GM18520 (cell line): ENCODE data around the gene DLGAP1.

ENCODE experiments used
- ATAC-seq: cut with Tn5 transposase; IDR thresholded peaks from one replicate; pipeline ENCODE4 v1.9.1; 2021; ENCODE audit not compliant: unreplicated experiment

Gene DLGAP1

GRCh38 chr18:3526421-3527354, 928.4 kb downstream of the DLGAP1 start:
- ATAC-seq = peak; percentile 75

- ATAC-seq = no peak
Measured at GRCh38 chr18:3525870-3526420, 929.2 kb downstream of the DLGAP1 start.

- ATAC-seq = no peak
Measured at GRCh38 chr18:3524706-3525105, 930.4 kb downstream of the DLGAP1 start.

GRCh38 chr18:3520230-3521085, 934.6 kb downstream of the DLGAP1 start:
- ATAC-seq = no peak

GRCh38 chr18:3514312-3515216, 940.5 kb downstream of the DLGAP1 start:
- ATAC-seq = no peak

GRCh38 chr18:3513481-3513880, 941.6 kb downstream of the DLGAP1 start:
- ATAC-seq = peak; percentile 32

GRCh38 chr18:3511980-3512379, 943.1 kb downstream of the DLGAP1 start:
- ATAC-seq = peak; percentile 91

GRCh38 chr18:3510896-3511295, 944.2 kb downstream of the DLGAP1 start:
- no peak for ATAC-seq

- ATAC-seq = no peak
Measured at GRCh38 chr18:3510024-3510423, 945.1 kb downstream of the DLGAP1 start.

- no peak for ATAC-seq
Measured at GRCh38 chr18:3508576-3509549, 946.2 kb downstream of the DLGAP1 start.

- no peak for ATAC-seq
Measured at GRCh38 chr18:3504637-3505036, 950.5 kb downstream of the DLGAP1 start.

- no peak for ATAC-seq
Measured at GRCh38 chr18:3502650-3503049, 952.5 kb downstream of the DLGAP1 start.

- ATAC-seq = no peak
Measured at GRCh38 chr18:3500016-3500415, 955.1 kb downstream of the DLGAP1 start.

- ATAC-seq = no peak
Measured at GRCh38 chr18:3499501-3499900, 955.6 kb downstream of the DLGAP1 start.

GRCh38 chr18:3498698-3499471, 956.2 kb downstream of the DLGAP1 start:
- no peak for ATAC-seq

GRCh38 chr18:3495691-3496430, 959.2 kb downstream of the DLGAP1 start:
- ATAC-seq = no peak

- no peak for ATAC-seq
Measured at GRCh38 chr18:3494569-3494968, 960.5 kb downstream of the DLGAP1 start.

GRCh38 chr18:3494245-3494526, 960.9 kb downstream of the DLGAP1 start:
- ATAC-seq = no peak
